Astrocyte of the spinal cord (primary cell): ENCODE data around the gene ZC3H7B.

Experiments
- DNase-seq: peaks from one replicate; pipeline ENCODE4 v3.0.0; 2011; ENCODE audit warnings: low read depth, low spot score
- H3K4me3 ChIP-seq: 2 replicates; pipeline ENCODE4 v1.5.1; 2011; ENCODE audit warnings: low read depth, mild to moderate bottlenecking, low read length, moderate library complexity
- CTCF ChIP-seq: IDR thresholded peaks from 2 replicates; pipeline ENCODE4 v1.5.1; 2012; ENCODE audit warnings: low read depth, mild to moderate bottlenecking, low read length, inconsistent platforms
- in situ Hi-C: cut with HindIII; loops from 2 replicates; pipeline ENCODE4 v1.10.0; 2017; ENCODE audit warnings: low sequenced_read_pairs

Gene ZC3H7B

GRCh38 chr22:41310336-41310735, 9.0 kb downstream of the ZC3H7B start:
- DNase-seq = no peak
- no peak for TF ChIP-seq CTCF
- in situ Hi-C loops = no loop called here
- no peak overlapping the region for H3K4me3 ChIP-seq

GRCh38 chr22:41311487-41311886, 10.2 kb downstream of the ZC3H7B start:
- DNase-seq = no peak
- in situ Hi-C loops = no loop called here
- no peak for TF ChIP-seq CTCF
- H3K4me3 ChIP-seq = no peak overlapping the region

- in situ Hi-C loops = no loop called here
- no peak overlapping the region for H3K4me3 ChIP-seq
- no peak for DNase-seq
- TF ChIP-seq CTCF = no peak
Observed at GRCh38 chr22:41314821-41315220, 13.5 kb downstream of the ZC3H7B start.

GRCh38 chr22:41315586-41315985, 14.3 kb downstream of the ZC3H7B start:
- no peak for TF ChIP-seq CTCF
- no peak overlapping the region for H3K4me3 ChIP-seq
- DNase-seq = no peak
- in situ Hi-C loops = no loop called here

- DNase-seq = no peak
- H3K4me3 ChIP-seq = no peak overlapping the region
- no peak for TF ChIP-seq CTCF
- in situ Hi-C loops = no loop called here
Observed at GRCh38 chr22:41320416-41321240, 19.3 kb downstream of the ZC3H7B start.

- no peak for TF ChIP-seq CTCF
- H3K4me3 ChIP-seq = no peak overlapping the region
- no peak for DNase-seq
- in situ Hi-C loops = no loop called here
Observed at GRCh38 chr22:41324821-41325528, 23.6 kb downstream of the ZC3H7B start.
